GM12878 (cell line): ENCODE results near the gene PHYHIPL.

Experiments used
- EZH2 ChIP-seq: IDR thresholded peaks from 2 replicates; pipeline ENCODE4 v1.6.1; 2012; ENCODE audit warnings: low read depth, mild to moderate bottlenecking, control low read depth, inconsistent platforms, low read length, borderline replicate concordance; ENCODE audit not compliant: control insufficient read depth
- IKZF2 ChIP-seq, 2 experiments: fragments of 450-650 bp; IDR thresholded peaks; 2 replicates each; pipeline ENCODE4 v1.6.1; 2017; ENCODE audit warnings: mild to moderate bottlenecking in 2 of 2, moderate library complexity in 2 of 2
- NFYB ChIP-seq: IDR thresholded peaks from 2 replicates; pipeline ENCODE4 v1.6.1; 2011; ENCODE audit warnings: low read depth, mild to moderate bottlenecking, low read length, improper control_type of control experiment, moderate library complexity; ENCODE audit not compliant: insufficient read depth
- SIN3A ChIP-seq: IDR thresholded peaks from 2 replicates; pipeline ENCODE4 v1.6.1; 2012; ENCODE audit warnings: low read depth, low read length, improper control_type of control experiment
- SREBF1 ChIP-seq: IDR thresholded peaks from 2 replicates; pipeline ENCODE4 v1.6.1; 2012; ENCODE audit warnings: mild to moderate bottlenecking, low read length
- TAF1 ChIP-seq: IDR thresholded peaks from 2 replicates; pipeline ENCODE4 v1.6.1; 2011; ENCODE audit warnings: mild to moderate bottlenecking, low read depth, low read length, borderline replicate concordance
- TF ChIP-seq, protein P1 (sequence below), 3 experiments: IDR thresholded peaks in 2 of 3; conservative IDR thresholded peaks in 1 of 3; 2 replicates each; pipeline ENCODE4 v1.5.1; 2011; ENCODE audit warnings: low read depth in 3 of 3, low read length in 3 of 3, mild to moderate bottlenecking in 3 of 3, control low read depth in 2 of 3, moderate library complexity in 2 of 3, inconsistent platforms in 1 of 3, mixed read lengths in 1 of 3; ENCODE audit not compliant: control insufficient read depth in 2 of 3, insufficient read depth in 1 of 3; ENCODE audit errors: extremely low read depth in 1 of 3
- TF ChIP-seq, protein P2 (sequence below): IDR thresholded peaks from 2 replicates; pipeline ENCODE4 v1.6.1; 2012; ENCODE audit warnings: mild to moderate bottlenecking, low read depth, low read length
- TF ChIP-seq, protein P3 (sequence below): IDR thresholded peaks from 2 replicates; pipeline ENCODE4 v1.6.1; 2012; ENCODE audit warnings: low read depth, low read length, improper control_type of control experiment

DNA sequence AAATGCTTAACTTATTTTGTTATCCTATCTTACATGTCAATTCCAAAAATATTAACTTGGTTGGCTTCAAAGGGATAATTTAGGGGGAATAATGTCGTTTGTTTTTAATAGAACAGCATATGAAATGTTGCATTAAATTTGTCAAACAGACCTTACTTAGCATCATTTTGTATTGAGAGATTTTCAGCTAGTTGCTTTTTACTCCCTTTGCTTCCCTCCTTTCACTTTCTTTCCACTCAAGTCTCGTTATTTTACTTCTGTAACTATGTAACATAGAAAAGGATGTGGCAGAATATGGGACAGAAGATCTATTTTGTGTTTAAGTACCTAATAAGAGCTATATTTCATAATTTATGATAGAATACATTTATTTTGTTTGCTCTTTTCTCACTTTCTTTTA is 2.6 kb downstream of the PHYHIPL start:
- TF ChIP-seq SIN3A (no peak), TAF1 (no peak), EZH2 (no peak), NFYB (no peak), IKZF2 (IDR thresholded peaks at IDR 0.05) (no peak), SREBF1 (no peak)
- TF ChIP-seq, protein P1, sequence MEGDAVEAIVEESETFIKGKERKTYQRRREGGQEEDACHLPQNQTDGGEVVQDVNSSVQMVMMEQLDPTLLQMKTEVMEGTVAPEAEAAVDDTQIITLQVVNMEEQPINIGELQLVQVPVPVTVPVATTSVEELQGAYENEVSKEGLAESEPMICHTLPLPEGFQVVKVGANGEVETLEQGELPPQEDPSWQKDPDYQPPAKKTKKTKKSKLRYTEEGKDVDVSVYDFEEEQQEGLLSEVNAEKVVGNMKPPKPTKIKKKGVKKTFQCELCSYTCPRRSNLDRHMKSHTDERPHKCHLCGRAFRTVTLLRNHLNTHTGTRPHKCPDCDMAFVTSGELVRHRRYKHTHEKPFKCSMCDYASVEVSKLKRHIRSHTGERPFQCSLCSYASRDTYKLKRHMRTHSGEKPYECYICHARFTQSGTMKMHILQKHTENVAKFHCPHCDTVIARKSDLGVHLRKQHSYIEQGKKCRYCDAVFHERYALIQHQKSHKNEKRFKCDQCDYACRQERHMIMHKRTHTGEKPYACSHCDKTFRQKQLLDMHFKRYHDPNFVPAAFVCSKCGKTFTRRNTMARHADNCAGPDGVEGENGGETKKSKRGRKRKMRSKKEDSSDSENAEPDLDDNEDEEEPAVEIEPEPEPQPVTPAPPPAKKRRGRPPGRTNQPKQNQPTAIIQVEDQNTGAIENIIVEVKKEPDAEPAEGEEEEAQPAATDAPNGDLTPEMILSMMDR (IDR thresholded peaks at IDR 0.05 in 2 of 3, conservative IDR thresholded peaks at IDR 0.05 in 1 of 3; ENCODE audit: control insufficient read depth in 2 of 3, extremely low read depth in 1 of 3, insufficient read depth in 1 of 3, low read depth in 3 of 3, low read length in 3 of 3), result no peak
- TF ChIP-seq, protein P2, sequence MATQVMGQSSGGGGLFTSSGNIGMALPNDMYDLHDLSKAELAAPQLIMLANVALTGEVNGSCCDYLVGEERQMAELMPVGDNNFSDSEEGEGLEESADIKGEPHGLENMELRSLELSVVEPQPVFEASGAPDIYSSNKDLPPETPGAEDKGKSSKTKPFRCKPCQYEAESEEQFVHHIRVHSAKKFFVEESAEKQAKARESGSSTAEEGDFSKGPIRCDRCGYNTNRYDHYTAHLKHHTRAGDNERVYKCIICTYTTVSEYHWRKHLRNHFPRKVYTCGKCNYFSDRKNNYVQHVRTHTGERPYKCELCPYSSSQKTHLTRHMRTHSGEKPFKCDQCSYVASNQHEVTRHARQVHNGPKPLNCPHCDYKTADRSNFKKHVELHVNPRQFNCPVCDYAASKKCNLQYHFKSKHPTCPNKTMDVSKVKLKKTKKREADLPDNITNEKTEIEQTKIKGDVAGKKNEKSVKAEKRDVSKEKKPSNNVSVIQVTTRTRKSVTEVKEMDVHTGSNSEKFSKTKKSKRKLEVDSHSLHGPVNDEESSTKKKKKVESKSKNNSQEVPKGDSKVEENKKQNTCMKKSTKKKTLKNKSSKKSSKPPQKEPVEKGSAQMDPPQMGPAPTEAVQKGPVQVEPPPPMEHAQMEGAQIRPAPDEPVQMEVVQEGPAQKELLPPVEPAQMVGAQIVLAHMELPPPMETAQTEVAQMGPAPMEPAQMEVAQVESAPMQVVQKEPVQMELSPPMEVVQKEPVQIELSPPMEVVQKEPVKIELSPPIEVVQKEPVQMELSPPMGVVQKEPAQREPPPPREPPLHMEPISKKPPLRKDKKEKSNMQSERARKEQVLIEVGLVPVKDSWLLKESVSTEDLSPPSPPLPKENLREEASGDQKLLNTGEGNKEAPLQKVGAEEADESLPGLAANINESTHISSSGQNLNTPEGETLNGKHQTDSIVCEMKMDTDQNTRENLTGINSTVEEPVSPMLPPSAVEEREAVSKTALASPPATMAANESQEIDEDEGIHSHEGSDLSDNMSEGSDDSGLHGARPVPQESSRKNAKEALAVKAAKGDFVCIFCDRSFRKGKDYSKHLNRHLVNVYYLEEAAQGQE, result no peak
- TF ChIP-seq, protein P3, sequence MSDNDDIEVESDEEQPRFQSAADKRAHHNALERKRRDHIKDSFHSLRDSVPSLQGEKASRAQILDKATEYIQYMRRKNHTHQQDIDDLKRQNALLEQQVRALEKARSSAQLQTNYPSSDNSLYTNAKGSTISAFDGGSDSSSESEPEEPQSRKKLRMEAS, result no peak
